ENCODE results near the gene TCERG1L. TPM values are rescaled to one million over a fixed set of nuclear protein-coding genes. Genes with fewer than 3 reads are reported as not detected.

TCERG1L gene
- total RNA-seq, 6 experiments from 2014 or later = not detected

DNA sequence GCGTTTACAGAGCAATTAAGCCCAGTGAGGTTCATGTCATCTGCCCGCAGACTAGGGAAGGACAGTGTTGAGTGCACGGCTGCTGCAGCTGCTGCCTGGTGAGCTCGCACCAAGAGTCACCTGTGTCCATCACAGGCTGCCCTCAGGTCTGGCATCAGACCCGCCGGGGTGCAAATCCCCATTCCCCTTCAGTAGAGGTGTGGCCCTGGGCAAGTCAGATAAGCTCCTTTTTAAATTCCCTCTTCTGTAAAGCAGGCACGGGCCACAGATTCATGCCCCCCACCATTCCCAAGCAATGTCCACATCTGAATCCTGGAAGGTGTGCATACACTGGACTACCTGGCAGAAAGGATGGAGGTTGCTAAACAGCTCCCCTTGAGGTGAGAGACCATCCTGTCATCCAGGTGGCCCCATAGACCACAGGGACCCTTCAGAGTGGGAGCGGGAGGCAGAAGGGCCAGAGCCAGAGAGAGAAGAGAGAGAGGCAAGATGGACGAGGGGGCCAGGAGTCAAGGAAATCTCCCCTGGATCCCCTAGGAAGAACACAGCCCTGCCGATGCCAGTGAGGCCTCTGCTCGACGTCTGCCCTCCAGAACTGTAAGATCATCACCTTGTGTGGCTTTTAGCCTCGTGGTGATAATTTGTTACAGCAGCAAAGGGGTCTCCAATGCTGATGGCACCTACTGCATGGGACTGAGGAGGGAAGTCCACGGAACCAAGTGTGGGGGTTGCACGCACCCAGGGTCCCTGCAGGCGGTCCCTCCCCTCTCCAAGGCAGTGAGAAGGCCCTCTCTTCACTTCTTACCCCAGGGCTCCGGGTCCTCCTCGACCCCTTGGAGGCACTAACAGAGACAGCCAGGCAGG, 168.8 kb downstream of the TCERG1L start:
- no peaks in the 10 kb centered on the region for H3K27me3 ChIP-seq

DNA sequence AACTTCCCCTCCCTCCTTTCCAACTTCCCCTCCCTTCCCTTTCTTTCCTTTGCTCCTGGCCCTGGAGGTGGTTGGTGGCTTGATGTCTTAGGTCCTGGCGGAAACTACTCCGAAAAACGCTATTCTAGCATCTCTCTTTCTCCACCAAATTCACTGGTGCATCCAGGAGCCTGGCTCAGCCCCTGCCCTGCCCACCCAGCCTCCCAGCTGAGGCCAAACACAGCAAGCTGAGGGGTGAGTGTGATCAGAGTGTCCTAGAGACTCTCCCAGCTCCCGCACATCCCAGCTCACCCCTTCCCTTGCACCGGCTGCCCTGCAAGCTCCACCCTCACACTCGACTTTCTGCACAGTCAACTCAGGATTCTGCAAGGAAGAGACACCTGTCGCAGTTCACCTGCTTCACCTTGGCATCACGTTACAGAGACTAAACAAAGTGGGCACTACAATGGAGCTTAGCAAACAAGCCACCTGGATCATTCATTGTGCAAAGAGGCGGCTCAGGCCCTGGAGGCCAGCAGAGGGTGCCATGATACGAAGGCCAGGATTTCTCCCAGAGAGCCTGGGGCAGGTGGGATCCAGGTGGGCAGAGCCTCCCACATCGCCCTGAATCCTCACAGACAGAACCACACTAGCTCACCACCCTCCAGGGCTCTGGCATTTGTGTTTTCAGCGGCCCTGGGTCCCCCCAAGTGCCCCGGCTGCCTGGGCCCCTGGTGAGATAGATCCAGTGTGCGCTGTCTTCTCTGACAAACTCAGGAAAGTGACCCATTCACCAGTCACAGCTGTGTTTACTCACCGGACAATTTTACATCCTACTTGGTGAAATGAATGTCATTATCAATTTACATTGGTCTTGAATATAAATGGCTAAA, 169.6 kb downstream of the TCERG1L start:
- DNase-seq (no peak), ATAC-seq (no peak)
- 56% methylated on average over 10 of the region's 15 CpGs for WGBS (ENCODE audit: insufficient coverage, low coverage, low lambda C conversion rate, missing lambda C conversion rate)
- Histone ChIP-seq H3K27me3 (no peaks in the 10 kb centered on the region), H3K36me3 (no peaks in the 10 kb centered on the region), H3K4me1 (no peaks in the 10 kb centered on the region), H3K27ac (no peak overlapping the region), H3K9me3 (no peaks in the 10 kb centered on the region), H3K4me3 (no peak overlapping the region)
- intact Hi-C loops (cut with DNase I) = no loop called here
- no peak for TF ChIP-seq POLR2A (IDR thresholded peaks at IDR 0.05)
- TF ChIP-seq, protein P1, sequence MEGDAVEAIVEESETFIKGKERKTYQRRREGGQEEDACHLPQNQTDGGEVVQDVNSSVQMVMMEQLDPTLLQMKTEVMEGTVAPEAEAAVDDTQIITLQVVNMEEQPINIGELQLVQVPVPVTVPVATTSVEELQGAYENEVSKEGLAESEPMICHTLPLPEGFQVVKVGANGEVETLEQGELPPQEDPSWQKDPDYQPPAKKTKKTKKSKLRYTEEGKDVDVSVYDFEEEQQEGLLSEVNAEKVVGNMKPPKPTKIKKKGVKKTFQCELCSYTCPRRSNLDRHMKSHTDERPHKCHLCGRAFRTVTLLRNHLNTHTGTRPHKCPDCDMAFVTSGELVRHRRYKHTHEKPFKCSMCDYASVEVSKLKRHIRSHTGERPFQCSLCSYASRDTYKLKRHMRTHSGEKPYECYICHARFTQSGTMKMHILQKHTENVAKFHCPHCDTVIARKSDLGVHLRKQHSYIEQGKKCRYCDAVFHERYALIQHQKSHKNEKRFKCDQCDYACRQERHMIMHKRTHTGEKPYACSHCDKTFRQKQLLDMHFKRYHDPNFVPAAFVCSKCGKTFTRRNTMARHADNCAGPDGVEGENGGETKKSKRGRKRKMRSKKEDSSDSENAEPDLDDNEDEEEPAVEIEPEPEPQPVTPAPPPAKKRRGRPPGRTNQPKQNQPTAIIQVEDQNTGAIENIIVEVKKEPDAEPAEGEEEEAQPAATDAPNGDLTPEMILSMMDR (IDR thresholded peaks at IDR 0.05) = no peak

More for the DNA sequence above, 168.8 kb downstream of the TCERG1L start:
- Histone ChIP-seq H3K4me1 (no peaks in the 10 kb centered on the region), H3K27ac (no peak overlapping the region), H3K4me3 (no peak overlapping the region), H3K36me3 (no peaks in the 10 kb centered on the region), H3K9me3 (no peaks in the 10 kb centered on the region)
- ATAC-seq (no peak), DNase-seq (no peak)
- intact Hi-C loops (cut with DNase I) = no loop called here
- TF ChIP-seq, protein P1 (IDR thresholded peaks at IDR 0.05) = no peak
- TF ChIP-seq POLR2A (IDR thresholded peaks at IDR 0.05) = no peak
- 60% methylated on average over 12 of the region's 18 CpGs for WGBS (ENCODE audit: insufficient coverage, low coverage, low lambda C conversion rate, missing lambda C conversion rate)

DNA sequence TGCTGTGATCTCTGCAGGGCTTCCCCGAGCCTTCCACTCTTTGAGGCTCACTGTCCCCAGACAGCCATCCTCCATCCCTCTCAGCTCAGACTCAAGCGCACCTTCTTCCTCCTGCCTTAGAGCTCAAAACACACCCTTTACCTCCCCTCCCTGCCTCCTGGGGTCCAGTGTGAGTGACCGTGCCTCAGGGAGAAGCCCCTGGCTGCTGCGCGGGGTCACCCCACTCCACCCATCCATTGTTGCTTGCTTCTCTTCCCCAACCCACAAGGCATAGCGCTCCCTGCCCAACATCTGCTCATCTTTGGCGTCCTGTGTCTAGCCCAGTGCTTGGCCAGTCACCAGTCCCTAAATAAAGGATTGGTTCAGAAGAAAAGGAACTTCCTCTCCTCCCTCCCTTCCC, 170.3 kb downstream of the TCERG1L start:
- Histone ChIP-seq H3K36me3 (no peaks in the 10 kb centered on the region), H3K4me1 (no peaks in the 10 kb centered on the region), H3K27ac (no peak overlapping the region), H3K4me3 (no peak overlapping the region), H3K27me3 (no peaks in the 10 kb centered on the region), H3K9me3 (no peaks in the 10 kb centered on the region)
- no peak for TF ChIP-seq POLR2A (IDR thresholded peaks at IDR 0.05)
- TF ChIP-seq, protein P1 (IDR thresholded peaks at IDR 0.05) = no peak
- intact Hi-C loops (cut with DNase I) = no loop called here
- 63% methylated on average over 5 of the region's 7 CpGs for WGBS (ENCODE audit: insufficient coverage, low coverage, low lambda C conversion rate, missing lambda C conversion rate)
- no peak for DNase-seq
- no peak for ATAC-seq

DNA sequence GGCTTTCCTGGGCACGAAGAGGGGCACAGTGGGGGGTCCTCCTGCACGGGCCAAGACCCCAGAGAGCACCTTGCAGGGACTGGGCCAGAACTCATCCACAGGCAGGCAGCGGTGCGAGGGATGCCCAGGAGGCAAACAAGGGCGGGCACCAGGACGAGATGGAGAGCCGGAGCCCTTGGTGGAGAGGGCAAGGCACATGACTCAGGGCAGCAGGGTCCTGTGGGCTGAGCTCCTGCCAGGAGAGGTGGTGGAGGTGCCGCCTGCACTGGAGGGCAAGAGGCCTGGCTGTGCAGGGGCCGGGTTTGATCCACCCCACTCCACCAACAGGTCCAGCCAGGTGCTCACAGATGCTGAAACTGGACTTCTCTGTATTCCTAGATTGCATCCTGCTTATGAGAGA, 170.9 kb downstream of the TCERG1L start:
- TF ChIP-seq, protein P1 (IDR thresholded peaks at IDR 0.05) = no peak
- no peak for TF ChIP-seq POLR2A (IDR thresholded peaks at IDR 0.05)
- H3K4me1 ChIP-seq = no peaks in the 10 kb centered on the region

More for the DNA sequence above, 170.9 kb downstream of the TCERG1L start:
- no peak overlapping the region for H3K27ac ChIP-seq
- WGBS (ENCODE audit: insufficient coverage, low coverage, low lambda C conversion rate, missing lambda C conversion rate) = 60% methylated on average over 2 of the region's 9 CpGs
- DNase-seq (no peak), ATAC-seq (no peak)
- H3K9me3 ChIP-seq = no peaks in the 10 kb centered on the region
- no peaks in the 10 kb centered on the region for H3K36me3 ChIP-seq
- no peak overlapping the region for H3K4me3 ChIP-seq
- intact Hi-C loops (cut with DNase I) = no loop called here
- no peaks in the 10 kb centered on the region for H3K27me3 ChIP-seq
